ENCODE results near the gene TBC1D20. TPM values are rescaled to one million over a fixed set of nuclear protein-coding genes. Genes with fewer than 3 reads are reported as not detected.
"Not testable (repeated sequence)": the region's sequence is repeated elsewhere in the genome, so short reads cannot be mapped to it uniquely, and the experiment has no call there.

The TBC1D20 gene, protein sequence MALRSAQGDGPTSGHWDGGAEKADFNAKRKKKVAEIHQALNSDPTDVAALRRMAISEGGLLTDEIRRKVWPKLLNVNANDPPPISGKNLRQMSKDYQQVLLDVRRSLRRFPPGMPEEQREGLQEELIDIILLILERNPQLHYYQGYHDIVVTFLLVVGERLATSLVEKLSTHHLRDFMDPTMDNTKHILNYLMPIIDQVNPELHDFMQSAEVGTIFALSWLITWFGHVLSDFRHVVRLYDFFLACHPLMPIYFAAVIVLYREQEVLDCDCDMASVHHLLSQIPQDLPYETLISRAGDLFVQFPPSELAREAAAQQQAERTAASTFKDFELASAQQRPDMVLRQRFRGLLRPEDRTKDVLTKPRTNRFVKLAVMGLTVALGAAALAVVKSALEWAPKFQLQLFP
- polyA plus RNA-seq, result 30.4 TPM
- long read RNA-seq, donor 1, full-length matches to known transcripts, result 6 of 6 reads
- long read RNA-seq, donor 1, partial matches to known transcripts, result 0 of 6 reads
- long read RNA-seq, donor 1, other reads (novel, unspliced or antisense), result 0 of 6 reads
- long read RNA-seq, donor 2, full-length matches to known transcripts, result 8 of 8 reads
- long read RNA-seq, donor 2, partial matches to known transcripts, result 0 of 8 reads
- long read RNA-seq, donor 2, other reads (novel, unspliced or antisense), result 0 of 8 reads
- long read RNA-seq, donor 3, full-length matches to known transcripts, result 15 of 28 reads
- long read RNA-seq, donor 3, partial matches to known transcripts, result 13 of 28 reads
- long read RNA-seq, donor 3, other reads (novel, unspliced or antisense), result 0 of 28 reads
- long read RNA-seq, donor 4, full-length matches to known transcripts, result 1 of 1 reads
- long read RNA-seq, donor 4, partial matches to known transcripts, result 0 of 1 reads
- long read RNA-seq, donor 4, other reads (novel, unspliced or antisense), result 0 of 1 reads
- long read RNA-seq, donor 5, full-length matches to known transcripts, result 2 of 2 reads
- long read RNA-seq, donor 5, partial matches to known transcripts, result 0 of 2 reads
- long read RNA-seq, donor 5, other reads (novel, unspliced or antisense), result 0 of 2 reads
- long read RNA-seq, donor 6, full-length matches to known transcripts, result 7 of 7 reads
- long read RNA-seq, donor 6, partial matches to known transcripts, result 0 of 7 reads
- long read RNA-seq, donor 6, other reads (novel, unspliced or antisense), result 0 of 7 reads
- long read RNA-seq, donor 7, partial matches to known transcripts, result 8 of 8 reads
- long read RNA-seq, donor 7, other reads (novel, unspliced or antisense), result 0 of 8 reads
- long read RNA-seq, donor 8, full-length matches to known transcripts, result 9 of 9 reads
- long read RNA-seq, donor 8, partial matches to known transcripts, result 0 of 9 reads
- long read RNA-seq, donor 8, other reads (novel, unspliced or antisense), result 0 of 9 reads
- long read RNA-seq, donor 9, full-length matches to known transcripts, result 6 of 18 reads
- long read RNA-seq, donor 9, partial matches to known transcripts, result 12 of 18 reads
- long read RNA-seq, donor 9, other reads (novel, unspliced or antisense), result 0 of 18 reads
- long read RNA-seq, donor 10, full-length matches to known transcripts, result 10 of 27 reads
- long read RNA-seq, donor 10, partial matches to known transcripts, result 17 of 27 reads
- long read RNA-seq, donor 10, other reads (novel, unspliced or antisense), result 0 of 27 reads
- long read RNA-seq, donor 11, full-length matches to known transcripts, result 6 of 6 reads
- long read RNA-seq, donor 11, partial matches to known transcripts, result 0 of 6 reads
- long read RNA-seq, donor 11, other reads (novel, unspliced or antisense), result 0 of 6 reads

DNA sequence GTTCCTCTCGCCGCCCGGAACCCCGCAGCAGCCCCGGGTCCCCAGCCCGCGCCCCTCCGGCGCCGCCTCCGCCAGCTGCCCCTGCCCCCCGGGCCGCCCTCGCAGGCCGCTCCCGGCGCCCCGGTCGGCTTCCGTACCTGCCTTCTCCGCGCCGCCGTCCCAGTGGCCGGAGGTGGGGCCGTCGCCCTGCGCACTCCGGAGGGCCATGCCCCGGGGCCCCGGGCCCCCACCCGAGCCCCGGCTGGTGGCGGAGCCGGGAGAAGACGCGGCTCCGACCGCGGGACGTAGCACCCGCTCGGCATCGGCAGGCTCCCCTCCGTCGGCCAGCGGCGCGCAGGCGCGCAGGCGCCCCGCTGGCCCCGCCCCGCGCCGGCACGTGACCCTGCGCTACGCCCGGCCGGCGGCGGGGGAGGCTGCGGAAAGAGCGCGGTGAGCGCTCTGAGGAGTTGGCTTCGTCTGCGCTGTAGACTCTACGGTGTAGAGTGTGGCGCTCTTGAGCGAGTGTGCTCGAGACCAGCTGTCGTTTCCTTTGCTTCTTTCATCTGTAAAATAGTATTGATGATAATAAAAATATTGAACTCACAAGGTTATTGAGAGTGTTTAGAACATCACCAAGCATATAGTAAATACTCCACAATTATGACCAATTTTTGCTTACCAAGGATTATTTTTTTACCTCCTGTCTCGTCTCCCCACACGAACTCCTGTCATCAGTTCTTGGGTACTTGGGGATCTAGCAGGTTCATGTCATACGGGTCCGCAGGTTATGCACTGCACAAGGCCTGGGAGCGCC, at the start of gene TBC1D20:
Gene TBC1D20 (minus strand): TSS at position 335 of the 793 bp plus-strand sequence. CDS start 128 bp downstream, at position 207.
- Histone ChIP-seq H3K27me3 (ENCODE audit: control insufficient read depth, insufficient read depth, low read length) (no peaks in the 10 kb centered on the region), H3K27ac (ENCODE audit: low read length) (peak within 1 kb of the TSS; percentile 91), H3K4me3 (ENCODE audit: low read length) (peak within 1 kb of the TSS; percentile 81), H3K36me3 (ENCODE audit: control insufficient read depth, insufficient read depth, low read length) (no peaks in the 10 kb centered on the region), H3K9me3 (ENCODE audit: control insufficient read depth, low read depth, low read length) (peaks cover 7% of the 10 kb centered on the region), H3K4me1 (ENCODE audit: control insufficient read depth, insufficient read depth, low read length) (peaks cover 8% of the 10 kb centered on the region)
- DNase-seq, result peak; percentile 87 to 92
- WGBS (ENCODE audit: insufficient coverage, low lambda C conversion rate), result no CpG with 5 or more reads among the region's 80 CpGs

DNA sequence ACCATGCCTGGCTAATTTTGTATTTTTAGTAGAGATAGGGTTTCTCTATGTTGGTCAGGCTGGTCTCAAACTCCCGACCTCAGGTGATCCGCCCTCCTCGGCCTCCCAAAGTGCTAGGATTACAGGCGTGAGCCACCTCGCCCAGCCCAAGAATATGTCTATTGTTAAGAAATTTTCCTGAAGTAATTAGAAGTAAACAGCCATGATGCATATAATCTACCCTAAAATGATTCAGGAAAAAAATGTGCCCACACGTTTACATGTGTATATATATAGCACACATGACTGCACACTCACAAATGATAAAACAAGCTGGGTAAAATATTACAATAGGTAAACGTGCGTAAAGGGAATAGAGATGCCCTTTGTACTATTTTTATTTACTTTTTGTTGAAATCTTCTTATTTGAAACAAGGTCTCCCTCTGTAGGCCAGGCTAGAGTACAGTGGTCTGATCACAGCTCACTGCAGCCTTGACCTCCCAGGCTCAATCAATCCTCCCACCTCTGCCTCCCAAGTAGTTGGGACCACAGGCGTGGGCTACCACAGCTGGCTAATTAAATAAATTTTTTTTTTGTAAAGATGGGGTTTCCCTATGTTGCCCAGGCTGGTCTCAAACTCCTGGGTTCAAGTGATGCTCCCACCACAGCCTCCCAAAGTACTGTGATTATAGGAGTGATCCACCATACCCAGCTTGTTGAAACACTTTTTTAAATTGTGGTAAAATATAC, 48.2 kb upstream of the TBC1D20 start:
- not testable (repeated sequence) for H3K4me1 ChIP-seq (ENCODE audit: control insufficient read depth, insufficient read depth, low read length); H3K4me3 ChIP-seq (ENCODE audit: low read length); H3K27ac ChIP-seq (ENCODE audit: low read length); H3K9me3 ChIP-seq (ENCODE audit: control insufficient read depth, low read depth, low read length); H3K27me3 ChIP-seq (ENCODE audit: control insufficient read depth, insufficient read depth, low read length)
- no CpG with 5 or more reads among the region's 9 CpGs for WGBS (ENCODE audit: insufficient coverage, low lambda C conversion rate)
- DNase-seq, result peak in 1 of 2 donors; percentile 59
- H3K36me3 ChIP-seq (ENCODE audit: control insufficient read depth, insufficient read depth, low read length), result peaks cover 23% of the 10 kb centered on the region

DNA sequence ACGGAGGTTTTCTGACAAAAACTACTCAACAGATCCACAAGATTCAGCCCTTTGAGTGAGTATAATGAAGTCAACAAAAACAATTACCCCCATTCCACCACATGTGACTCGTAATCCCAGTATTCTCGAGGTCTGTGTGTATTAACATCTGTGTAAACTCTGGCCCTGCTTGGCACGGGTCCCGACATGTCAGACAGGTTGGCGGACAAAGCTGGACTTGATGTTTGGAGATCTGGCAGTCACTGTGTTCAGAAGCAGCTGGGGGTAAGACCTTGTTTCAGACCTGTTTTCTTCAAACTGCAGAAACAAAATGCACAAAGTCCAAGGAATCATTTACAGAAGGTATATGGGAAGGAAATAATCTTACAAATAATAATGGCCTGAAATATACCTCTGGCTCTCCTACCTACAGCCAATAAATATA, 46.0 kb upstream of the TBC1D20 start:
- not testable (repeated sequence) for H3K27me3 ChIP-seq (ENCODE audit: control insufficient read depth, insufficient read depth, low read length); H3K27ac ChIP-seq (ENCODE audit: low read length); DNase-seq; H3K9me3 ChIP-seq (ENCODE audit: control insufficient read depth, low read depth, low read length); H3K4me1 ChIP-seq (ENCODE audit: control insufficient read depth, insufficient read depth, low read length); H3K4me3 ChIP-seq (ENCODE audit: low read length)
- peaks cover 32% of the 10 kb centered on the region for H3K36me3 ChIP-seq (ENCODE audit: control insufficient read depth, insufficient read depth, low read length)
- WGBS (ENCODE audit: insufficient coverage, low lambda C conversion rate), result no CpG with 5 or more reads among the region's 6 CpGs

DNA sequence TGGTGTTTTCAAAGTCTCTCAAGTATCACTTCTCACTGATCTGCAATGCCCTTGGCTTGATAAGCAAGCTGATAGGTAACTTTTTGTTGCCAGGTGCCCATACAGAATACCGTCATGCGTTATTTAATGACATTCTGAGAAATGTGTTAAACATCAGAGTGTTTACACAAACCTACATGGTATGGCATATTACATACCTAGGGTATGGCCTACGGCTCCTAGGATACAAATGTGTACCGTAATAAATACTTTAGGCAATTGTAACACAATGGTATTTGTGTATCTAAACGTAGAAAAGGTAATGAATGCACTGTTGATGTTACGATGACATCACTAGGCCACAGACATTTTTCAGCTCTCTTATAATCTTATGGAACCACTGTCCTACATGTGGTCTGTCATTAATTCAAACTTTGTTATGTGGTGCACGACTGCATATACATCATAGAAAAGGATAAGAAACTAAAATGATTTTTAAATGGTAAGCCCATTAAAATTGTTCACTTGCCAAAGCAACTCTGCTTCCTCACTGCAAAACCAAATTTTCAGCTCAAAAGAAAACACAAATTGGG, 45.5 kb upstream of the TBC1D20 start:
- Histone ChIP-seq H3K27me3 (ENCODE audit: control insufficient read depth, insufficient read depth, low read length) (no peaks in the 10 kb centered on the region), H3K9me3 (ENCODE audit: control insufficient read depth, low read depth, low read length) (no peaks in the 10 kb centered on the region), H3K4me1 (ENCODE audit: control insufficient read depth, insufficient read depth, low read length) (peaks cover 9% of the 10 kb centered on the region), H3K27ac (ENCODE audit: low read length) (no peak overlapping the region), H3K36me3 (ENCODE audit: control insufficient read depth, insufficient read depth, low read length) (peaks cover 37% of the 10 kb centered on the region), H3K4me3 (ENCODE audit: low read length) (no peak overlapping the region)
- DNase-seq, result no peak
- 100% methylated on average over 1 of the region's 7 CpGs for WGBS (ENCODE audit: insufficient coverage, low lambda C conversion rate)

DNA sequence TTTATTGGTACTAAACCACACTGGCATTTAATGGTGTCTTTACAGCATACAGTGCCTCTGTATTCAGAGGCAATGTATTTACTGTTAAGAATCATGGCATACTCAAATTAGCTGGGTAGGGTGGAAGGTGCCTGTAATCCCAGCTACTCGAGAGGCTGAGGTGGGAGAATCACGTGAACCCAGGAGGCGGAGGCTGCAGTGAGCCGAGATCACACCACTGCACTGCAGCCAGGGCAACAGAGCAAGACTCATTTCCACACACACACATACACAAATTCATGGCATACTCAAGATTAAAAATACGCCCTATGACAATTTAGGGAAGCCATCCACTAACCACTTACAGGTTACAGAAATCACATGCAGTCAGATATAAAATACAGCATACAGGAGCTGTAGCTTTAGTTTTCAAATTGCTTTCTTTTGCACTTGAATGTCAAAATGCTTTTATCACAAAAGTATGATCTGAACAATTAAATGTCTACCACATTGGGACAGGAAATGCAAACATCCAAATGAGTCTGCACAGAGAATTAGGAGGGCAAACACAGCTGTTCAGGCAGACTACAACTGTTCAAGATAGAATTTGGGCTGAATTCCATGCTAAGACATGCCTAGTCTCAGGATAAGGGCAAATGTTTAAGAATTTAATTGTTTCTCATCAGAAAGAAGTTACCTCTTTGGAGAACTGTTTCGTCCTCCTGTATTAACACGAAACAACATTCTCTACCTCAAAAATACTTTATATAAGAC, 44.8 kb upstream of the TBC1D20 start:
- Histone ChIP-seq H3K4me1 (ENCODE audit: control insufficient read depth, insufficient read depth, low read length) (peaks cover 9% of the 10 kb centered on the region), H3K36me3 (ENCODE audit: control insufficient read depth, insufficient read depth, low read length) (peaks cover 41% of the 10 kb centered on the region), H3K9me3 (ENCODE audit: control insufficient read depth, low read depth, low read length) (no peaks in the 10 kb centered on the region), H3K27me3 (ENCODE audit: control insufficient read depth, insufficient read depth, low read length) (no peaks in the 10 kb centered on the region), H3K4me3 (ENCODE audit: low read length) (no peak overlapping the region), H3K27ac (ENCODE audit: low read length) (no peak overlapping the region)
- no peak for DNase-seq
- 100% methylated on average over 2 of the region's 7 CpGs for WGBS (ENCODE audit: insufficient coverage, low lambda C conversion rate)

DNA sequence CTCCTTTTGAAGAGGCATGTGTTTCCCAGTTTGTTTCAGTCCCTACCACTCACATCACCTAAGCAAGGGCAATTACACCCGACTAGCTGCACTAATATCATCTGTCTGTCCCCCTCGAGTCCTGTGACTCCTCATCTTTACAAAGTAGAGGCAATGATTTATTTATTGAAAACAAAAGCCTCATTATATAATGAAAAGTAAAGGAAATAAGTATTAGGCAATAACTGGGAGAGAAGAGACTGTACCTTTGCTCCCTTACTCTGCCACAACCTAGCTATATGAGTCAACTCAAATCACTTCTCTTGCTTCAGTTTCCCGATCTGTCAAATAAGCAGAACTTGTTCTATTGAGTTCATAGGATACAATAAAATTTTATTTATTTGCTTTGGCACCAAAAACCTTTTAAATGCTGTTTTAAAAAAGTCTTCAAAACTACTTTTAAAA, 42.3 kb upstream of the TBC1D20 start:
- Histone ChIP-seq H3K4me1 (ENCODE audit: control insufficient read depth, insufficient read depth, low read length) (peaks cover 9% of the 10 kb centered on the region), H3K9me3 (ENCODE audit: control insufficient read depth, low read depth, low read length) (no peaks in the 10 kb centered on the region), H3K4me3 (ENCODE audit: low read length) (no peak overlapping the region), H3K36me3 (ENCODE audit: control insufficient read depth, insufficient read depth, low read length) (peaks cover 52% of the 10 kb centered on the region), H3K27me3 (ENCODE audit: control insufficient read depth, insufficient read depth, low read length) (no peaks in the 10 kb centered on the region), H3K27ac (ENCODE audit: low read length) (peak overlapping the region; percentile 58)
- DNase-seq, result peak; percentile 29 to 67
- WGBS (ENCODE audit: insufficient coverage, low lambda C conversion rate), result no CpG with 5 or more reads among the region's 3 CpGs

DNA sequence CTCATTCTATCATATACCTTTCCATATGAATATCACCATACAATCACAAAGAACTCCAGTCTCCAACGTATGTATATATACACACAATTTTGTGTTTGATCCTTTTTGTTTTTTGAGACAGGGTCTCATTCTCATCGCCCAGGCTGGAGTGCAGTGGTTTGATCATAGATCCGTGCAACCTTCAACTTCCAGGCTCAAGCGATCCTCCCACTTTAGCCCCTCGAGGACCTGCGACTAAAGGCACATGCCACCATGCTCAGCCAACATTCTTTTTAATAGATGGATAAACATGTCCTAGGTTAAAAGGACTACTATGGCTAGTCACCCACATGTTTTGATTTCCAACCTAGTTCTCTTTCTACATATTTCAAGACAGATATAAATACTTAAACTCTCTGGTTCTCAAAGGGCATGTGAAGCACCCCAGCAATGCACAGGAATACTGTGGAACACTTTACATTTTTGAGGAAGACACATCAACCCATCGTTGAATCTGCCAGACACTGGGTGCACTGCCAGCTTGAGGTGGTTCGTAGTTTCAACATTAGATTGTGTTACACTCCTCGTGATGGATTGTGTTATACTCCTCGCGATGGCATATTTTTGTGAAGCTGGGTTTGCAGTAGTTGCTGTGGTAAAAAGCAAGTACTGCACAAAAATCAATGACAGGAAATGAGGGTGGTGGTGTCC, 40.9 kb upstream of the TBC1D20 start:
- H3K4me1 ChIP-seq (ENCODE audit: control insufficient read depth, insufficient read depth, low read length), result peaks cover 9% of the 10 kb centered on the region
- no peaks in the 10 kb centered on the region for H3K27me3 ChIP-seq (ENCODE audit: control insufficient read depth, insufficient read depth, low read length)
- no peak overlapping the region for H3K27ac ChIP-seq (ENCODE audit: low read length)
- 100% methylated on average over 1 of the region's 11 CpGs for WGBS (ENCODE audit: insufficient coverage, low lambda C conversion rate)
- no peak for DNase-seq
- no peak overlapping the region for H3K4me3 ChIP-seq (ENCODE audit: low read length)
- peaks cover 62% of the 10 kb centered on the region for H3K36me3 ChIP-seq (ENCODE audit: control insufficient read depth, insufficient read depth, low read length)
- H3K9me3 ChIP-seq (ENCODE audit: control insufficient read depth, low read depth, low read length), result no peaks in the 10 kb centered on the region

All from large intestine (tissue), 12 donors.